ENCODE results near the gene LIMS4.
"Not testable (repeated sequence)": the region's sequence is repeated elsewhere in the genome, so short reads cannot be mapped to it uniquely, and the experiment has no call there.

LIMS4 gene, protein sequence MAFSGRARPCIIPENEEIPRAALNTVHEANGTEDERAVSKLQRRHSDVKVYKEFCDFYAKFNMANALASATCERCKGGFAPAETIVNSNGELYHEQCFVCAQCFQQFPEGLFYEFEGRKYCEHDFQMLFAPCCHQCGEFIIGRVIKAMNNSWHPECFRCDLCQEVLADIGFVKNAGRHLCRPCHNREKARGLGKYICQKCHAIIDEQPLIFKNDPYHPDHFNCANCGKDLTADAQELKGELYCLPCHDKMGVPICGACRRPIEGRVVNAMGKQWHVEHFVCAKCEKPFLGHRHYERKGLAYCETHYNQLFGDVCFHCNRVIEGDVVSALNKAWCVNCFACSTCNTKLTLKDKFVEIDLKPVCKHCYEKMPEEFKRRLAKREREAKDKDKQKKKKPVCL

DNA sequence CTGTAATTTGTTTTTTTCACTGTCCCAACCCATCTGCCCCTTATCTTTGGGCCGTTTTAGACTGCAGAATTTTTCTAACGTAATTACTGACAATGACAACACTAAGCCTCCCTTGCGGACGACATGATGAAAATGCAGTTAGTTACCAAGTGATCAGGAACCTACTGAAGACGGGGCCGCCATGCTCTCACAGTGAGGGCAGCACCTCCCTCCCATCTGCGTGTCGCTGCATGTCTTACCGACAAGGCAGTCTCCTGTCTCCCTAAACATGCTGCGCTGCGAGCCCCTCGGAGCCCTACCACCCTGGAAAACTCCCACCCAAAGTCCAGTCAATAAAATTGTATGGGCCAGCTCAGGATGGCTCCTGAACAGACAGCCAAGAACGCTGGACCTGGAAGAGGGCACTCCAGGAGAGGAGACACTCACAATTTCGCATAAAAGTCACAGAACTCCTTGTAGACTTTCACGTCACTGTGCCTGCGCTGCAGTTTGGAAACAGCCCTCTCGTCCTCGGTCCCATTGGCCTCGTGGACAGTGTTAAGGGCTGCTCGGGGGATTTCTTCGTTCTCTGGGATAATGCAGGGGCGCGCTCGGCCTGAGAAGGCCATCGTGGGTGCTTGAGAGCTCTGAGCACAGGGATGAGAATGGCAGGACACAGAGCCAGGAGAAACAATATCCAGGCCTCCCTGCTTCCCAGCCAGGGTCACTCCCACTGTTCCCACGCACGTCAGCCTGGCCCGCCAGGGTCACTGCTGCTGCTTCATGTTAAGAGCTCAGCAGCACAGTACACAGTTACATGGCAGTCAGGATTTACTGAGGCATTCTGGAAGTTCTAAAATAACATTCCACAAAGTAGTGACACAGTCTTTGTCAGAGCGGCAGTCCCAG lies at the start of gene LIMS4:
Gene LIMS4, minus strand, starts transcription at position 646 of the 888 bp plus-strand sequence. Its CDS starts 38 bp downstream, at position 608.
- not testable (repeated sequence) for DNase-seq (ENCODE audit: low read depth)

GRCh38 chr2:110499755-110500377 lies 27.2 kb upstream of the LIMS4 start:
- not testable (repeated sequence) for DNase-seq (ENCODE audit: low read depth)

- DNase-seq (ENCODE audit: low read depth): not testable (repeated sequence)
These were observed 23.4 kb upstream of the LIMS4 start for GRCh38 chr2:110496027-110496426.

GRCh38 chr2:110494488-110494887 lies 21.9 kb upstream of the LIMS4 start:
- not testable (repeated sequence) for DNase-seq (ENCODE audit: low read depth)

GRCh38 chr2:110488991-110489390 lies 16.4 kb upstream of the LIMS4 start:
- DNase-seq (ENCODE audit: low read depth): not testable (repeated sequence)

- not testable (repeated sequence) for DNase-seq (ENCODE audit: low read depth)
These were observed 10.1 kb upstream of the LIMS4 start for GRCh38 chr2:110482697-110483096.

DNA sequence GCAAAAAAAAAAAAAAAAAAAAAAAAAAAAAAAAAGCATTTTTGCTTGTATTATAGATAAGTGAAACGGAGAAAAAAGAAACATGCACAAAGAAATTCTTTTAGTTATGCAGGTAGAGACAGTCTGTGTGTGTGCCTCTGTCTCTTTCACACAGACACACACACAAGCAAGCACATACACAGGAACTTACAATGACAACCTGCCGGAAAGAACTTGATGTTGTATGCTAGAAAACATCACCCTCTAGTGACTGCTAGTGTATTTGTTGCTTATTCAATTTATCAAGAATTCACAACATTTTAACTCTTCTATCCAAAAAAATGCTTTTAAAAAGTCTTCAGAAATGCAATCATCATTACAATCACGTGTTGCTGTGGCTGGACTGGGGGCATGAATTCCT lies 8.6 kb upstream of the LIMS4 start:
- DNase-seq (ENCODE audit: low read depth): not testable (repeated sequence)

- DNase-seq (ENCODE audit: low read depth): not testable (repeated sequence)
These were observed 7.5 kb upstream of the LIMS4 start for GRCh38 chr2:110480084-110480483.

- DNase-seq (ENCODE audit: low read depth): not testable (repeated sequence)
These were observed 4.8 kb upstream of the LIMS4 start for GRCh38 chr2:110477370-110477769.

GRCh38 chr2:110476952-110477351 lies 4.3 kb upstream of the LIMS4 start:
- DNase-seq (ENCODE audit: low read depth): not testable (repeated sequence)

DNA sequence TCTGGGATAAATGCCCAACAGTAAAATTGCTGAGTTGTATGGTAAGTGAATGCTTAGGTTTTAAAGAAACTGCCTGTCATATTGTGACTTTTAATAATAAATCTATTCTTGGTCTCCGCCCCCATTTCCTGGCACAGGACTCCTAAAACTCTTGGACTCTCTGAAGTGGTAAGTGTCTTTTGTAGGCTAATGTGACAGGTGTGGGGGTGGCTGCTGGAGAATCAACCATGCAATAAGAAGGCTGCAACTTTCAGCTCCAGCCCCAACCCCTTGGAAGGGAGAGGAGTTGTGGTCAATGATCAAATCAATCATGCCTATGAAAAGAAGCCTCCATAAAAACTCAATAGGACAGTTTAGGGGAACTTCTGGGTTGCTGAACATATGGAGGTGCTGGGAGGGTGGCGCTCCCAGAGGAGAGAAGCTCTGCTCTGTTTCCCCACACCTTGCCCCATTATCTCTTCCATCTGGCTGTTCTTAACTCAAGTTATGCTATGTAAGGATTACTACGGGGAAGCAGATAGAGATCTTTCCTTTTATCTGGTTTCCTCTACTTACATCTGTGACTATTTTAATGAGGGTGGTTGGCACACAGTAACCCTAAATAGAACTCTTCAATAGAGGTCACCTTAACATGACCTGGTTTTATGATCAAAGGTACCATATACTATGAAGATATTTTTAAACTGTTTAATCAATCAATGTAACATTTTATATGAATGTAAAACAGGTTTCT lies 3.2 kb upstream of the LIMS4 start:
- not testable (repeated sequence) for DNase-seq (ENCODE audit: low read depth)

DNA sequence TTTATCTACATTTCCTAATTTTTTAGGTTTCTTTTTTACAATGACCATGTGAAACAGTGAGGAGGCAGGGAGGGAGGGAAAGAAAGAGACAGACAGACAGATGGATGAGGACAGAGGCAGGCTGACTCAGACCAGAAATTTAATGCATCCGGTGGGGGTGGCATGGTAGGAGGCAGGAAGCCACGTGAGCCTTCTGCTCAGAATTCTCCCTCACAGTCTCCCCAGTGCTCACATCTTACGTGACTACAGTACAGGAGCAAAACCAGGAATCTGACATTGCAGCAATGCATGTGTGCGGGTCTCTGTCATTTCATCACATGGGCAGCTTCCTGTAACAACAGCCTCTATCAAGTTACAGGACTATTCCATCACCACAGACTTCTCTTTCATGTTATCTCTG lies 2.3 kb upstream of the LIMS4 start:
- DNase-seq (ENCODE audit: low read depth): not testable (repeated sequence)

DNA sequence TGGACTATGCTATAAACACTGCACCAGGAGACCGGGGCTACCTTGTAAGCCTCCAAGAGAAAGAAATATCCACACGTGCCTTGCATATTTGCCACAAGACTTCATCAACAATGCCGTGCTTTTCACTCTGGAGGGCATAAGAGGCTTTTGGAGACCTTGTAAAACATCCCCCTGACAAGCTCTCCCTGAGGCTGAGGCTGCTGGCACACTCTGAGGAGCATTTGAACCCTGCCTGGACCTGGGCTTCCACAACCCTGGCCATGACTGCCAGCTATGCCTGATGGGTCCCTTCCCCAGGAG lies 393 bp upstream of the LIMS4 start:
- DNase-seq (ENCODE audit: low read depth): not testable (repeated sequence)

DNA sequence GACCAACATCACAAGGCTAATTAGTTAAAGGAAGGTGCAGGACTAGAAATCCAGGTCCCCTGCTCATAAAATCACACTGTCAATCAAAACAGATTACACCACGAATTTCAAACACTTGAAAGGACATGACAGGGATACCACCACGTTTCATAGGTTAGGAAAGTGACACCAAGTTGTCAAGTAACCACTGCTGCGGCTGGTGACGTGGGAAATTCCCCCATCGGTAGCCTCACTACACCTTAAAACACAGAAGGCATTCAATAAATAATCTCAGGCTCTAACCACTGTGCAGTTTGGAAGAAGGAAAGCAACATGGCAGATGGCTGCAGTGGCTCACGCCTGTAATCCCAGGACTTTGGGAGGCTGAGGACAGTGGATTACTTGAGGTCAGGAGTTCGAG lies 3.7 kb downstream of the LIMS4 start:
- not testable (repeated sequence) for DNase-seq (ENCODE audit: low read depth)

DNA sequence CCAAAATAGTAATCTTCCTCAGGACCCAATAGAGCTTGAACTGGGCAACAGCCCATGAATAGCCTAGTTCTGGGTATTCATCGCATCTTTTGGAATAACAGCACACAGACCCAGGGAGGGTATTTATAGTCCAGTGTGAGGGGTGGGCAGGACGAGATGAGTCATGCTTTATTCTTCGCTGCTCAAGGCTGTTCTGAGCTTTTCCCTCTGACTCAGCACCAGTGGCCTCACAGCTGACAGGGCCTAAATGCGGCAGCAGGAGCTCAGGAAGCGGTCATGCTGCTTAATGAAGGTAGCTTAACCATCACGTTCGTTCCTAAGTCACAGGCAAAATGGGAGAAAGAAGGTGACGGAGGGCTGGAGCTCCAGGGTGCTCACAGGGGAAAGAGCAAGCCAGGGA lies 7.3 kb downstream of the LIMS4 start:
- DNase-seq (ENCODE audit: low read depth): not testable (repeated sequence)

DNA sequence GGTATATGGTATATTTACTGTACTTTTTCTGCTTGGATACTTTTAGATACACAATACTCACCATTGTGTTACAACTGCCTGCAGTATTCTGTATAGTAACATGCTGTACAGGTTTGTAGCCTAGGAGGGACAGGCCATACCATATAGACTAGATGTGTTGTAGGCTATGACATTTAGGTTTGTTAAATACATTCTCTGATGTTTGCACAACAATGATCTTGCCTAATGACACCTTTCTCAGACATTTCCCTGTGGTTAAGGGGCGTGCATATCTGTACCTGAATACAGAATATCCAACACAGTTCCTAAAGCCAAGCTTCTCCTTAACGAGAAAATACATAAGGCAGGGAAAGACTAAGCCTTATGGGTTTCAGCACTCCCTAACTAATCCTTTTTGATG lies 10.2 kb downstream of the LIMS4 start:
- DNase-seq (ENCODE audit: low read depth): not testable (repeated sequence)

- DNase-seq (ENCODE audit: low read depth): not testable (repeated sequence)
These were observed 12.3 kb downstream of the LIMS4 start for GRCh38 chr2:110460318-110460717.

DNA sequence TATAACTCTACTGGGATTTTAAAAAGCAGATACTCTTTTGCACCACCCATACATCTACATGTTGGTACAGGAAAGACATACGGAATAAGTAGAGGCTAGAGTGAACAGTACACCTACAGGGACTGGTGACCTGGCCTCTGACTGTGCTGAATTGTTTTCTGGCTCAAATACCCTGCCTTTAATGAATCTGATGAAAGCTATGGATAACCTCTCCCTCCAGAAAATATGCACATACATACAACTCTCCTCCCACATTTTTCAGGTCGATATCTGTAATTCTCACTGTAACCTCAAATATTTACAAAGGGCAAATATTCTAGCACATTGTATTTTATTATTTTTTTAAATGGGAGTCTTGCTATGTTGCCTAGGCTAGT lies 15.4 kb downstream of the LIMS4 start:
- DNase-seq (ENCODE audit: low read depth): not testable (repeated sequence)

GRCh38 chr2:110456291-110457213 lies 16.1 kb downstream of the LIMS4 start:
- not testable (repeated sequence) for DNase-seq (ENCODE audit: low read depth)

DNA sequence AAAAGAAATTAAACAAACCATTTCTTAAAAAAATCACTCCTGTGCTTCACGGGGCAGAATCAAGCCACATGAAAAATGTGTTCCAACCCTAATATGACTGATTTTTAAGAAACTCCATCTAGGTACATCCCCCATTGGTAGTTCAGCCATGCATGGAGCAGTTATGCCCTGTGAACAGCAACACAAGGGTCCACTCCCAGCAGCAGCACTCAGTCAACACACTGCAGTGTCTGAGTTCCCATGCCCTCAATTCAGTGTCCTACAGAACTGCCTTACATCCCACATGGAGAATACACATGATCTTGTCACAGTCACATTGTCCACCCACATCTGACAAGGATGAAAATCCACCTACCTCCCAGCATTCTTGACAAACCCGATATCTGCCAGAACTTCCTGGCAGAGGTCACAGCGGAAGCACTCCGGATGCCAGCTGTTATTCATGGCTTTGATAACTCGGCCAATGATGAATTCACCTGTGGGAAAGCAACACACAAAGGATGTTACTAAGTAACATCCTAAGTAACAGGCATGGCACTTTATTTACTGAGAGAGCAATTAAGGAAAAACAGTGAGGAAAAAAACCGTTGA lies 17.4 kb downstream of the LIMS4 start:
- not testable (repeated sequence) for DNase-seq (ENCODE audit: low read depth)

All from HS-27A (cell line).